Pancreas (tissue), 10 donors: Measurements from ENCODE around the gene FAM177B. TPM values are rescaled to one million over a fixed set of nuclear protein-coding genes. Genes with fewer than 3 reads are reported as not detected.

ENCODE experiments used
- ATAC-seq, 4 donors: fragments of 200-7000 bp; cut with Tn5 transposase; one replicate each; pipeline versions ENCODE4 v1.8.0 to v1.9.1; 2020; ENCODE audit warnings: mild to moderate bottlenecking in 4 of 4, moderate library complexity in 4 of 4
- DNase-seq, 6 donors: peaks; one replicate each; pipeline ENCODE4 v3.0.0-alpha.2; 2020
- FAIRE-seq: peaks from 2 replicates; lab custom pipeline; 2012; peaks lifted over from hg19 to GRCh38; lab: Jason Lieb, UNC
- H3K27ac ChIP-seq, 4 donors: fragments of 200-600 bp; sonication (generic); 1 replicate in 3 of 4; 2 replicates in 1 of 4; pipeline versions ENCODE4 v1.5.0 to v1.8.0; 2020
- H3K27me3 ChIP-seq, 4 donors: fragments of 200-600 bp; one replicate each; pipeline ENCODE4 v1.8.0; 2021
- H3K36me3 ChIP-seq, 3 donors: fragments of 200-600 bp; sonication (generic) in 1 of 3; one replicate each; pipeline versions ENCODE4 v1.5.0 to v1.8.0; 2020 to 2021
- H3K4me1 ChIP-seq, 3 donors: fragments of 200-600 bp; one replicate each; pipeline ENCODE4 v1.8.0; 2021
- H3K4me3 ChIP-seq, 4 donors: fragments of 200-600 bp; sonication (generic) in 2 of 4; one replicate each; pipeline versions ENCODE4 v1.5.0 to v1.8.0; 2020 to 2021
- H3K9me3 ChIP-seq, 4 donors: fragments of 200-600 bp; one replicate each; pipeline ENCODE4 v1.8.0; 2021
- WGBS, 2 donors: extraction: QIAGEN DNeasy Blood & Tissue Kit; methylation state at CpG; one replicate each; pipeline ENCODE4 v1.1.7; 2013; 5-methylcytosine and 5-hydroxymethylcytosine counted together
- intact Hi-C, 3 donors: fragments of 100-400 bp; cut with DNase I; formaldehyde crosslinking; loops; one replicate each; pipeline versions ENCODE4 v1.11.1 to v1.14.2; 2022
- polyA plus RNA-seq, 2 donors: library from polyadenylated mRNA; stranded (reverse); fragments of 200-250 nt; gene quantifications; one replicate each; pipeline ENCODE4 v1.2.3, GENCODE V29; 2013
- total RNA-seq, 6 donors: library from RNA; stranded (reverse); fragmentation: NEBNext Ultra II Directional in 4 of 6; extraction: Animal tissue kit (Norgen Biotek cat#: 25700) in 4 of 6; gene quantifications; one replicate each; pipeline versions ENCODE4 v1.2.1 to v1.2.4, GENCODE V29; 2021 to 2023
- TF ChIP-seq, protein P1 (sequence below), 4 donors: fragments of 200-600 bp; sonication (generic) in 3 of 4; IDR thresholded peaks; one replicate each; pipeline versions ENCODE4 v1.5.0 to v1.8.0; 2021; ENCODE audit warnings: antibody characterized with exemption in 4 of 4
- donor health status: healthy with polysubstance abuse.
- donor health status: DM: no; HTN: no; CAD: no; lungs with moderate emphysema.
- donor health status: DM: no; HTN: no; CAD: no.
- donor health status: control.
- donor health status: control.
- donor health status: Bipolar disorder and iron deficiency.
- donor health status: DM: yes; HTN: yes; CAD: no.
- donor health status: DM: no; HTN: no; CAD: no.
- donor health status: DM: no; HTN: no; CAD: no.
- donor health status: DM: yes; HTN: yes; CAD: no.

FAM177B gene
- total and polyA plus RNA-seq, 8 donors, result 0.16 to 0.66 (median 0.32) TPM; not detected in 1

DNA sequence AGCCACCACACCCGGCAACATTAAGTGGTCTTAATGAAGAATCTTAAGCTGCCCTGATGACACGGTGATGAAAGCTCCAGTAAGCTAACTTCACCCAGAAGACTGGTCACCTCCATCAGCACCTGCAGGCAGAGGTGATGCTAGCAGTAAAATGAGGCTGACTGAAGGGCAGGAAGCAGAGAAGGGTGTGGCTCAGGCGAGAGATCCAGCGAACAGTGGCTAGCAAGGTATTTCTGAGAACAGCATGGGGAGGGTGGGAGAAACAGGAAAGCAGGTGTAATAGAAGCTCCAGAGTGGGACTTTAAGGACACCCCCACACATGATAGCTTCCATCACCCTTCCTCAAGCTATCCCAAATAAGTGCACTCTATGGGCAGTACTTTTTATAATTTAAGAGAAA, 62.0 kb downstream of the FAM177B start:
- TF ChIP-seq, protein P1, sequence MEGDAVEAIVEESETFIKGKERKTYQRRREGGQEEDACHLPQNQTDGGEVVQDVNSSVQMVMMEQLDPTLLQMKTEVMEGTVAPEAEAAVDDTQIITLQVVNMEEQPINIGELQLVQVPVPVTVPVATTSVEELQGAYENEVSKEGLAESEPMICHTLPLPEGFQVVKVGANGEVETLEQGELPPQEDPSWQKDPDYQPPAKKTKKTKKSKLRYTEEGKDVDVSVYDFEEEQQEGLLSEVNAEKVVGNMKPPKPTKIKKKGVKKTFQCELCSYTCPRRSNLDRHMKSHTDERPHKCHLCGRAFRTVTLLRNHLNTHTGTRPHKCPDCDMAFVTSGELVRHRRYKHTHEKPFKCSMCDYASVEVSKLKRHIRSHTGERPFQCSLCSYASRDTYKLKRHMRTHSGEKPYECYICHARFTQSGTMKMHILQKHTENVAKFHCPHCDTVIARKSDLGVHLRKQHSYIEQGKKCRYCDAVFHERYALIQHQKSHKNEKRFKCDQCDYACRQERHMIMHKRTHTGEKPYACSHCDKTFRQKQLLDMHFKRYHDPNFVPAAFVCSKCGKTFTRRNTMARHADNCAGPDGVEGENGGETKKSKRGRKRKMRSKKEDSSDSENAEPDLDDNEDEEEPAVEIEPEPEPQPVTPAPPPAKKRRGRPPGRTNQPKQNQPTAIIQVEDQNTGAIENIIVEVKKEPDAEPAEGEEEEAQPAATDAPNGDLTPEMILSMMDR (IDR thresholded peaks at IDR 0.05), result no peak
- WGBS, 2 donors, result 91 to 93% methylated on average over 4 of the region's 4 CpGs
- FAIRE-seq, result no peak

More for the DNA sequence above, 62.0 kb downstream of the FAM177B start:
- no peak for DNase-seq
- H3K27ac ChIP-seq, result no peak overlapping the region
- intact Hi-C loops, result loop anchor here in 1 of 3 donors (10.0 kb wide), 2 partner anchors 326 to 886 kb away; no protein-coding TSS in a partner anchor
- H3K27me3 ChIP-seq, result no peaks in the 10 kb centered on the region
- H3K9me3 ChIP-seq, result no peaks in the 10 kb centered on the region
- H3K36me3 ChIP-seq, result no peaks in the 10 kb centered on the region
- H3K4me1 ChIP-seq, result no peaks in the 10 kb centered on the region
- no peak for ATAC-seq
- H3K4me3 ChIP-seq, result no peak overlapping the region

Other genes with a start within 250 kb of the FAM177B start
- gene HHIPL2, start 189.1 kb upstream of the FAM177B start, total RNA-seq, result under 1 TPM in 3 of 6 donors, not detected in 3; 0.06 to 0.46 (median 0.28) TPM
- 1 to 10 TPM in 1 of 2 donors, under 1 TPM in 1; 0.46 to 1.3 TPM for gene HHIPL2, start 189.1 kb upstream of the FAM177B start, polyA plus RNA-seq
- gene TAF1A, start 147.3 kb upstream of the FAM177B start, total RNA-seq, result 1 to 10 TPM; 1.6 to 4.1 (median 2.5) TPM
- gene TAF1A, start 147.3 kb upstream of the FAM177B start, polyA plus RNA-seq, result 1 to 10 TPM; 1.4 to 1.9 TPM
- gene MIA3, start 119.1 kb upstream of the FAM177B start, total RNA-seq, result 10 to 100 TPM; 40.7 to 59.7 (median 52.3) TPM
- gene MIA3, start 119.1 kb upstream of the FAM177B start, polyA plus RNA-seq, result 10 to 100 TPM; 26.9 to 29.8 TPM
- 10 to 100 TPM; 20.1 to 41.9 (median 28.7) TPM for gene AIDA, start 24.7 kb upstream of the FAM177B start, total RNA-seq
- 10 to 100 TPM; 22.4 to 22.5 TPM for gene AIDA, start 24.7 kb upstream of the FAM177B start, polyA plus RNA-seq
- gene BROX, start 24.6 kb upstream of the FAM177B start, total RNA-seq, result 10 to 100 TPM; 13.6 to 30.5 (median 16.2) TPM
- 10 to 100 TPM in 1 of 2 donors, 1 to 10 TPM in 1; 9.8 to 10.8 TPM for gene BROX, start 24.6 kb upstream of the FAM177B start, polyA plus RNA-seq
- 1 to 10 TPM; 1.9 to 6.2 (median 3.3) TPM for gene DISP1, start 77.8 kb downstream of the FAM177B start, total RNA-seq
- gene DISP1, start 77.8 kb downstream of the FAM177B start, polyA plus RNA-seq, result 1 to 10 TPM; 2.0 to 3.3 TPM